HG03108 (cell line): Measurements from ENCODE around the gene WASL.

Experiments
- ATAC-seq: cut with Tn5 transposase; IDR thresholded peaks from one replicate; pipeline ENCODE4 v1.9.1; 2021; ENCODE audit warnings: moderate library complexity; ENCODE audit not compliant: unreplicated experiment

WASL gene

DNA sequence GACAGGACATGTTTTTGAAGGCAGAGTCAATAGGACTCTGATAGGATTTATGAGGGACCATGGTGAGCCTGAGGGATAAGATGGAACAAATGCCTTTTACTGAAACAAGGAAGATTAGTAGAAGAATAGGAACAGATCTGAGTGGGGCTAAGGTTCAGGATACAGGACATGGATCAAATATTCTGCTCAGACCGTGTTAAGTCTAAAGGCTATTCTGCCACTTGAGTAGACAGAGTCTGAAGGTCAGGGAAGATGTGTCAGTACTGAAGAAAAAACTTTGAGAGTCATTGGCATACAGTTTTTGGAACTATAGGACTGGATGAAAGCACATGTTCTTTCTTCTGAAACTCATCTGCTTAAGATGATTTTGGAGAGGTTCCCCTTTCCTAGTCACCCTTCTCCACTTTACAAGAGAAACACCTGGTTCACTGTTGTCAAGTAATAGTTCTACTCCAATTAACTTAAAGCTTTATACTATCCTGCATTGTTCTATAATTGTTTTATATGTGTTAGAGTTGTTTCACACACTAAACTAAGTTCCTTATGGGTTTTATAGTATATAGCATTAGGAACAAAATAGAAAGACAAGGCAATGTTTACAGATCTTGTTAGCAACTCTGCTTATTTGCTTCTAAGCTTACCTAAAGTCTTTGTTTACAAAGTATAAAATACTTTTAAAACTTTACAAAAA lies 43.4 kb downstream of the WASL start:
- no peak for ATAC-seq

- ATAC-seq, result no peak
Observed at GRCh38 chr7:123695944-123696677, 52.7 kb downstream of the WASL start.

DNA sequence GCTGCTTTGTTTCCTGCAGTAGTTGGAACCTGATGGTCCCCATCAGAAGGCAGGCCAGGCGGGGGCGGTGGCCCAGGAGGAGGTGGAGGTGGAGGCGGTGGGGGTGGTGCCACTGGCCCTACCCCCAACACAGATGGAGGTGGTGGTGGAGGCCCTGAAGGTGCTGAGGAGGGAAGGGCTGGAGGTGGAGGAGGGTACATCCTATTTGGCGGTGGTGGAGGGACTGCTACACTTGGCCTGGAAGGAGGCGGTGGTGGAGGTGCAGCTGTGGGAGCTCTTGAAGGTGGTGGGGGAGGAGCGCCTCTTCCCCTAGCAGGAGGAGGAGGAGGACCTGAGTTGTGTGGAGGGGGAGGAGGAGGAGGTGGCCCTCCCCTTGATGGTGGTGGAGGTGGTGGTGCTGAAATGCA lies 56.3 kb downstream of the WASL start:
- ATAC-seq, result no peak

DNA sequence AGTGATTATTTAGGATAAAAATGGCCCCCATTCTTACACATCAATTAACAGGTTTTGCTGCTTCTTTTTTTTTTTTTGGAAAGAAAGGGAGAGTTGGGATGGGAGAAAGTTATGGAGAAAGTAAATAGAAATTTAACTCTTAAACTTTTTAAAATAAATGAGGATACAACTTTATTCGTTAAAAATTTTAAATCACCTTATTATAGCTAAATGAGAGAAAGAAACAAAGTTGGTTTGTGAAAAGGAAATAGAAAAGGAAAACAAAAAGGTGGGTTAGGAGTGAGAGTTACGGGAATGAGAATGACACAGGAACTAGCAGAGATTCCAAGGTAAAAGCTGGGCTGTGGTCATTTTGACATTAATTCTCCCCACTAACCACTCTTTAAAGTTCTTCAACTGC lies 58.3 kb downstream of the WASL start:
- ATAC-seq, result no peak

GRCh38 chr7:123689250-123689649 lies 59.6 kb downstream of the WASL start:
- ATAC-seq, result no peak

GRCh38 chr7:123687727-123688126 lies 61.1 kb downstream of the WASL start:
- ATAC-seq, result no peak

GRCh38 chr7:123687161-123687560 lies 61.6 kb downstream of the WASL start:
- no peak for ATAC-seq

DNA sequence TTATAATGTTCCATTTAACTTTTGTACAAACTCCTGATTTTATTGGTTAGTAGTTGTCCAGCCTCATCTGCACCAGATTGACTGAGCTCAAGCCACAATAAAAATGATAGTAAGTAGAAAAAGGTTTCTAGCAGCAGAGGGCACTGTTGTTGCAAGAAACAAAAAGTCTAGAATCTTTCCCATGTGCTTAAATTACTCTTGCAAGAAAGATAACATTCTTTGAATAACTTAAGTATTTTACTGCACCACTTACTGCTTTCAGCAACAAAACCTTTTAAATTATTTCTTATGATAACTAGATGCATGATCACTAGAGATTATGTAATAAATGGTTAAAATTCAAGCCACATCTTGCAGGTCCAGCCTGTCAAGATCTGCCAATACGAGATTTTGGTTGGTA lies 66.1 kb downstream of the WASL start:
- ATAC-seq, result peak; percentile 54

GRCh38 chr7:123681561-123681960 lies 67.2 kb downstream of the WASL start:
- no peak for ATAC-seq

DNA sequence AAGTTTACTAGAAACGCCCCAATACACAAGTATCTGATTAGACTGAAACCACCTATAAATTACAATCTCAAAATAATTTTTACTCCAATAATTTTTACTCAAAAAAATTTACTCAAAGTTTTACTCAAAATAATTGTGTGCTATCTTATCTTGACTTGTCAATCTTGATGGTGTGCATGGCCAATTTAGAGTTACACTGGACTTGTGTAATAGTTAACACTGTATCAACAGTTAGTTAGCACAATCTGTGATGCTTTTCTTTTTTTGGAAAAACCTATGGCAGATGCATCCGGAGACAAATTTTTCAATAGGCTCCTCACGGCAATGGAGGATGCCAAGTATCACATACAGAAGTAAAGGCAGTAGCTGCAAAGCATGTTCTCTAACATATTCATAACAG lies 68.2 kb downstream of the WASL start:
- ATAC-seq, result no peak

DNA sequence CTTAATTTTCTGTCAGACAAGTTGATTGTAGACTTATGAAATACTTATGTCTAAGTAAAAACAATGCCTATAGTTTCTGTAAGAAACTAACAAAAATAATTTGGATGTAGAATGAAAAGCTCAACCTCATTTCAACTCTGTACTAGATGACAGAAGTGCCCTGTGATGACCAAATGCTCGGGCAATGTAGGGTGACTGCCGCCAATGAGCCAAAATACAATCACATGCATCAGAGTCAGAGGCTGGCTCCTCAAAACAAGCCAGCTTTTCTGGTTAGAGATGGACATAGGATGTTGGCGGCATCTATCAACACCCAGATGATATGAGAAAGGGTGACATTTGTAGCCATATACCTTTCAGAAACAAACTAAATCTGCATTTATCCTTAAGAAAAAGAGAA lies 69.2 kb downstream of the WASL start:
- ATAC-seq, result no peak

DNA sequence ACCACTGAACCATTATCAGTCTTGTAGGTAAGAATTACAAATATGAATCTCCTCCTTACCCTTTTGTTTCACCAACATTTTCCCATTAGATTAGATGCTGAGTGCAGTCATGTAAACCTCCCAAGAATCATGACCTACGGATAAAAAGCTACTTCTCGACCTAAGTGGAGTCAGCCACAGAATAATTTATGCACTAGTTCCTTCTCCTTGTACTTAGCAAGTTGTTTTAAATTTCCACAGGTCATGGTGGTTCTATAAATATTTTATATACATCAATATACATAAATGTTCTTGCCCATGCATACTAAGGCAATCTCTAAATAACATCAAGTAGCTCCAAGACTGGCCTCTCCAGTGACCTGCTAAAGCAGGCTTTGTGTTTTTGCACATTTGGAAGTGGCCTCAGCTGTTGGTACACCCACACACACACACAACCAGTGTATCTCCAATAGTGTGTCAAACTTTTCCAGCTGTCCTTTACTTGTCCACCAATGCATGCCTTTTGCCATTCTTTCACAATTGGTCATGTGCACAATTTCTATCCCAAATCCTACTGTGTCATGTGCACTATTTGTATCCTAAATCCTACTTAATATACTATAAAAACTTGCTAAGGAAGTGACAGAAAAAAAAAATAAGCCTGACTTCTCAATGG lies 71.6 kb downstream of the WASL start:
- ATAC-seq, result no peak

GRCh38 chr7:123675181-123675473 lies 73.7 kb downstream of the WASL start:
- no peak for ATAC-seq

DNA sequence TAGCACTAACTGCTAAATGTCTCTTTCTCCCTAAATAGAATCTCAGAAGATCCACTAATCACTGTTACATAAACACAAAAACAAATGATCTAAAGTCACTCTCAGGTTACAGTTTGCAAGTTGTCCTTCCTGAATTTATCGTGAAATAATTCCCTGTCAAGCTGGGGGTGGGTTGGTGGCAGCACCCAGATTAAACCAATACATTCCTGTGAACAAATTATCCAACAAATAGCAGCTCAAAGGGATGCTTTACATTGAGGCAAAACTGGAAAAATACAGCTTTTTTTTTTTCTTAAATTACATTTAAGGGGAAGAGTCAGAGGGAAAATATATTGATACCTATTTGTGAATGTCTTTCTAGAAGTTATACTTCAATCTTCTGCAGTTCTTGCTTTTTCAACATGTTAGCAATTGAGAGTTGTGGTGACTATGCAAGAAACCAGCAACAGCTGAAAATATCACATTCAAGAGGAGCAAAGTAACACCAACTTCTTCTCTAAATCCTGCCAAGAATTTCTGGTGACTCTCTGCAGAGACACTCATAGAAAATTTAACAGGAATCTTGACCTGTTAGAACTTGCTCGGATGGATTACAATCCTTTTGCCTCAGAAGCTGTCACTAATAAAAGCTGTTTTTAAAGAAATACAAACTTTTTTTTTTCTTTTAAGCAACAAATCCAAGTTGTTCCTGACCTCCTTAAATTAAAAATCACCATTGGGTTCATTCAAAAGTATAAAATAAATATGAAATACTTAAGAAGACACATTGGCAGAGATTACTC lies 74.2 kb downstream of the WASL start:
- ATAC-seq, result no peak

DNA sequence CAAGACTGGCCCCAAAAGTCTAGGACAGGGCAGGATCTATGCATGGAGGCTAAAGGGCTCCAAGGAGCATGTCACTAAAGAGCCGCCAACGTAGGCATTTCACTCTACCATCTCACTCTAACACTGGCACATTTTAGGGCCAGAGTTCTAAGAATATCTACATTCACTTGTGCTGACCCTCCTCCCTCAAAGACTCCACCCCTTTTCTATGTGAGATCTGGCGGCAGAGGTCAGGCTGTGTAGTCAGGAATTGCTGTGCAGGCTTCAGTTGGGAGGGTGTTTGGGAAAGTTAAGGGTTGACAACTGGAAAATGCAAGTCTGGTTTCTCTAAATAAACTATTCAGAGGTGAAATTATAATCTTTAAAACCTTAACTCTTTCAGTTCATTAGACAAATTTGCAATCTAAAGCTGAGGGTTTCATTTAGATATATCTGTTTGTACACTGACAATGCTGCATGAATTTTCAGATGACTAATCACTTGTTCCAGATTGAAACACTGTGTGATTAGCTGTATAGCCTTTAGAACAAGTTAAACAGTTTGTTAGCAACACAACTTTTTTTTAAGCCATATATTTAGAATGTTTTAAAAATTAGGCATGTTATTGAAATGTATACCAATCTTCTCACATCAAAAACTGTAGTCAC lies 74.9 kb downstream of the WASL start:
- ATAC-seq, result no peak

DNA sequence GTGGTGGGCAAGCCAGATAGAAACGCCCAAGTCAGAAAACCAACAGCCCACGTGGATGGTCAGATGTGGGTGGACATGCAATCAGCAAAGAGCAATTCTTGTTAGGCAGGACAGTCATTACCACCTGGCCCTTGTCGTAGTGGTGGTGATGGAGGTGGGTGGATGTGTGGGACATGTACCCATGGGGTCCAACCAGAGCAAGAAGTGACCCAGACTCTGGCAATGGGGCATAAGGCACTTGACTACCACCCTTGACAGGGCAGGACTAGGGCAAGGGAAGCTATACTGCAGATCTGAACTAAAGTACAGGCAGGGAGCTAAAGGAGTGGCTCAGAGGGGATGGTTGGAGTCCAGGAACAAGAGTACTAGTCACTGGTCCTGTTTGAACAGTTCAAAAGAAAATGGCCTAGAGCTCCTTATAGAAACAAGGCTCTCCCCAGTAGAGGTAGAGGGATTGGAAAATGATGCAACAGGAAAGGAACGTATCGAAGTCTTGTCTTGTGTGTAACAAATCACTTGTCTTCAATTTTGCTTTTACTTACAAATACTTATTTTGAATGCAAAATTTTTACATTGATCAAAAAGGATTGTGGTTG lies 75.6 kb downstream of the WASL start:
- no peak for ATAC-seq

DNA sequence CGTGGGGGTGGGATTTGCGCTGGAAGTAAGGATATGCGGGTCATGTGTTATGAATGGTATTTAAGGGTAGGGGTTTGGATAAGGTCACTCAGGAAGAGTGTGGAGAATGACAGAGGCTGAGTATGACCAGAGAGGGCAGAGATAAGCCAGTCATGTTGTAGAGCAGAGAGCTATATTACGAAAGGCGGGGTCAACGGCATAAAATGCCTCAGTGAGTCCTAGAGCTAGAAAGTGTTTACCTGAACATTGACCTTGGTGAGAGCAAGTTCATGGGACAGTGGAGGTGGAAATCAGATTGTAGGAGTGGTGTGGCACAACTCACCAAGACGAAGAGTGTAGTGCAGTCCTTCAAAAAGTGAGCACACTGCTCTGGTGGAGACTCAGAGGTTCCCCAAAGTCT lies 79.3 kb downstream of the WASL start:
- no peak for ATAC-seq

DNA sequence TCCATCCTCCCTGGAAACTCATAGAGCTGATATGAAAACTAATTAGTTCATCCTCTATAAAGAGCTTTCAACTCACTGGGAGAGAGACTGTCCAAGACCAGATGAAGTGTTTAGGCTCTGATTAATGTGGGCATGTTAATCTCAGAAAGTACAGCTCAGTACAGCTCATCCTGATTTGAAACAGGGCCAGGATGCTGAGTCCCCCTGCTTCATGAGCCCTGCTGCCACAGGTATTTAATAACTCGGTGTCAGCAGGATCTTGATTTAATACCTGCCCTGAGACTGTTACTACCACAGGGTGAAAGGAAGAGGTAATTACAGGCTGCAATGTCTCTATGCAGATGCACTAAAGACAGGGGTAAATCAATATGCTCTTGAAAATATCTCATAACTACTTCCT lies 82.3 kb downstream of the WASL start:
- ATAC-seq, result no peak

DNA sequence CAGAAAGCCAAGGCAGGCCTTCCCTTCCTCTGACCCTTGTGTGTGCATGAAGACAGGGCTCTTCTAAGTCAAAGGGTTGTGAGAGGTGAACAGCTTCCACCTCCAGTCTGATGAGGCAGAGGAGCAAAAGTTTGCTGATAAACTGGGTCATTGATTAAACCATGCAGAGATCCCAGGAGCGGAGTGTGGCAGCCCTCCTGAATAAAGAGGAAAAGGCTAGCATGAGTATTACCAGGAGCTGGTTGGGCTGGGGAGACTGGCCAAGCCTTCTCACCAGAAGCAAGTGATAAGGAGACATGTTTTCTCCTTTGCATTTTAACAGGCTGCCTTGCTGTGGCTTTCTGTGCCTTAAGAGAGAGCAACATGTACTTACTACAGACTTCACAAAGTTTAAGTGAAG lies 82.9 kb downstream of the WASL start:
- ATAC-seq, result no peak

DNA sequence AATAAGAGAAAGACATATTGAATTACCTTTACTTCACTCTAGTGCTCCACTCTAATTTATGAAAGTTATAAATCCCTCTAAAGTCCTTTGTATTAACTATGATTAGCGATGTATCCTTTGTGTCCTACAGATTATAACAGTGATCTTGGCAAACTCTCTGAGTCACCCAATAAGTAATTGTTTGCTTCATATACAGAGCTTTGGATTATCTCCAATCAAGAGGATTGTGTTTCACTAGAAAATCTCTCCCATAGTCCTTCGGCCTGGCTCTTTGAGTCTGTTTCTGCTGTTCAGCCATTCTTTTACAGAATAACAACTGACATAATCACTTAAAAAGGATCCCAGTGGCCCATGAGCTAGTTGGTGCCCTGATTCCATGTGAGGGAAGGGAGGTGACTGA lies 83.6 kb downstream of the WASL start:
- no peak for ATAC-seq

DNA sequence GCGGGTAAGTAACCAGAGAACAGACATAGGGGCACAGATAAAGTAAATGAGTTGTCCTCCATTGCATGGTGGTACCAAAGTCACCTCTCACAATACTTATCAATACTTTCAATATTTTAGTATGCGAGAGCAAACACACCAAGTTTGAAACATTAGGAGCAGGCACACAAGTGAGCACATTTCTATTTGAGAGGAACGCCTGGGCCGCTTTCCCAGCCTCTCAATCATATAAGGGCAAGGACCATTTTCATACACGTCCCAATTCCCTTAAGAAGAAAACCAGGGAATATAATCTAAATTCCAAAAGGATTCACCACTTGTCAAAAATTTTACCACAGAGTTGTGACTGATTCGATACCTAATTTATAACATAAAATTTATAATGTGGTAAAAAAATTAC lies 85.6 kb downstream of the WASL start:
- ATAC-seq, result no peak
